Suppressor macrophage treated with lipopolysaccharide for 4 hours (primary cell): ENCODE results near the gene EFHC2.
"Not testable (repeated sequence)": the region's sequence is repeated elsewhere in the genome, so short reads cannot be mapped to it uniquely, and the experiment has no call there.

Source experiments
- DNase-seq: peaks from one replicate; pipeline ENCODE4 v3.0.0-alpha.2; 2020

Gene EFHC2

GRCh38 chrX:44291468-44292092 lies 51.9 kb downstream of the EFHC2 start:
- no peak for DNase-seq

- DNase-seq = no peak
Observed at GRCh38 chrX:44290718-44291117, 52.8 kb downstream of the EFHC2 start.

- DNase-seq = no peak
Observed at GRCh38 chrX:44282753-44283152, 60.7 kb downstream of the EFHC2 start.

- peak; percentile 3 for DNase-seq
Observed at GRCh38 chrX:44280116-44280515, 63.4 kb downstream of the EFHC2 start.

- no peak for DNase-seq
Observed at GRCh38 chrX:44274096-44274495, 69.4 kb downstream of the EFHC2 start.

- DNase-seq = no peak
Observed at GRCh38 chrX:44267861-44268260, 75.6 kb downstream of the EFHC2 start.

GRCh38 chrX:44267116-44267515 lies 76.4 kb downstream of the EFHC2 start:
- no peak for DNase-seq

GRCh38 chrX:44265559-44265958 lies 77.9 kb downstream of the EFHC2 start:
- DNase-seq = no peak

GRCh38 chrX:44264936-44265335 lies 78.5 kb downstream of the EFHC2 start:
- DNase-seq = no peak

- DNase-seq = no peak
Observed at GRCh38 chrX:44261286-44261685, 82.2 kb downstream of the EFHC2 start.

GRCh38 chrX:44260609-44261008 lies 82.9 kb downstream of the EFHC2 start:
- no peak for DNase-seq

- not testable (repeated sequence) for DNase-seq
Observed at GRCh38 chrX:44255742-44256141, 87.7 kb downstream of the EFHC2 start.

GRCh38 chrX:44253575-44253942 lies 89.9 kb downstream of the EFHC2 start:
- no peak for DNase-seq

GRCh38 chrX:44252688-44253574 lies 90.5 kb downstream of the EFHC2 start:
- not testable (repeated sequence) for DNase-seq

- no peak for DNase-seq
Observed at GRCh38 chrX:44247468-44247867, 96.0 kb downstream of the EFHC2 start.

GRCh38 chrX:44246826-44247225 lies 96.6 kb downstream of the EFHC2 start:
- DNase-seq = no peak

- DNase-seq = no peak
Observed at GRCh38 chrX:44245733-44246132, 97.7 kb downstream of the EFHC2 start.

GRCh38 chrX:44244008-44244407 lies 99.5 kb downstream of the EFHC2 start:
- peak; percentile 53 for DNase-seq

GRCh38 chrX:44241546-44241945 lies 101.9 kb downstream of the EFHC2 start:
- no peak for DNase-seq

GRCh38 chrX:44240036-44240435 lies 103.4 kb downstream of the EFHC2 start:
- DNase-seq = no peak

GRCh38 chrX:44239036-44239435 lies 104.4 kb downstream of the EFHC2 start:
- no peak for DNase-seq

GRCh38 chrX:44235534-44235933 lies 107.9 kb downstream of the EFHC2 start:
- no peak for DNase-seq

- no peak for DNase-seq
Observed at GRCh38 chrX:44234541-44234940, 108.9 kb downstream of the EFHC2 start.

- DNase-seq = no peak
Observed at GRCh38 chrX:44234116-44234515, 109.4 kb downstream of the EFHC2 start.

- no peak for DNase-seq
Observed at GRCh38 chrX:44232081-44232480, 111.4 kb downstream of the EFHC2 start.
